T-cell (primary cell): ENCODE results near the gene RPL19. TPM values are rescaled to one million over a fixed set of nuclear protein-coding genes. Genes with fewer than 3 reads are reported as not detected.
A peak's percentile ranks its signal among the peaks of the same experiment; 100 is the strongest.

Source experiments
- ATAC-seq, 4 experiments: fragments of 200-7000 bp in 3 of 4; fragments of 150-1000 bp in 1 of 4; cut with Tn5 transposase; replicated peaks in 1 of 4; 1 replicate in 3 of 4; 2 replicates in 1 of 4; pipeline ENCODE4 v1.10.0; 2021; ENCODE audit warnings: moderate library complexity in 3 of 4, mild to moderate bottlenecking in 2 of 4, moderate number of reproducible peaks in 1 of 4
- CTCF ChIA-PET, 2 donors: fragments of 300-600 bp; sonication (Branson Sonifier 250); formaldehyde crosslinking; loops; one replicate each; lab custom pipeline; 2022; ENCODE audit warnings: antibody characterized with exemption in 2 of 2; lab: Charles Lee
- POLR2A ChIA-PET, 2 donors: fragments of 300-600 bp; sonication (Branson Sonifier 250); formaldehyde crosslinking; loops; one replicate each; lab custom pipeline; 2022; ENCODE audit warnings: antibody characterized with exemption in 2 of 2; lab: Charles Lee
- DNase-seq, 35 experiments: peaks; one replicate each; pipeline versions ENCODE4 v3.0.0 to v3.0.0-alpha.2; 2013 to 2023
- H3K27ac ChIP-seq: one replicate; pipeline ENCODE4 v1.5.1; 2013; ENCODE audit warnings: low read length
- H3K27me3 ChIP-seq, 2 experiments: replicated peaks in 1 of 2; 1 replicate in 1 of 2; 2 replicates in 1 of 2; pipeline versions ENCODE4 v1.6.1 to v1.7.0; 2013; ENCODE audit warnings: low read length in 1 of 2, mixed read lengths in 1 of 2; ENCODE audit not compliant: control insufficient read depth in 2 of 2, insufficient read depth in 2 of 2; ENCODE audit errors: extremely low read depth in 1 of 2
- H3K36me3 ChIP-seq, 2 donors: 1 replicate in 1 of 2; 2 replicates in 1 of 2; pipeline versions ENCODE4 v1.6.1 to v1.7.0; 2013; ENCODE audit warnings: low read length in 1 of 2; ENCODE audit not compliant: control insufficient read depth in 2 of 2, insufficient read depth in 1 of 2; ENCODE audit errors: extremely low read depth in 1 of 2
- H3K4me1 ChIP-seq, 2 experiments: 1 replicate in 1 of 2; 2 replicates in 1 of 2; pipeline versions ENCODE4 v1.6.1 to v1.7.0; 2013; ENCODE audit warnings: low read length in 2 of 2, mixed read lengths in 1 of 2; ENCODE audit not compliant: insufficient read depth in 2 of 2, control insufficient read depth in 1 of 2; ENCODE audit errors: extremely low read depth in 1 of 2
- H3K4me3 ChIP-seq, 2 donors: 1 replicate in 1 of 2; 2 replicates in 1 of 2; pipeline versions ENCODE4 v1.5.1 to v1.7.0; 2013; ENCODE audit warnings: mild to moderate bottlenecking in 2 of 2, low read length in 1 of 2, moderate library complexity in 1 of 2; ENCODE audit not compliant: control insufficient read depth in 1 of 2; ENCODE audit errors: extremely low read depth in 1 of 2
- H3K9me3 ChIP-seq: 2 replicates; pipeline ENCODE4 v1.7.0; 2013
- H3K27ac Mint-ChIP-seq, 2 donors: one replicate each; pipeline ENCODE4 v1.8.0; 2020 to 2021; ENCODE audit warnings: mild to moderate bottlenecking in 2 of 2, mixed read lengths in 2 of 2
- H3K27me3 Mint-ChIP-seq, 2 donors: one replicate each; pipeline ENCODE4 v1.8.0; 2021 to 2022; ENCODE audit warnings: mixed read lengths in 2 of 2
- H3K36me3 Mint-ChIP-seq: one replicate; pipeline ENCODE4 v1.8.0; 2021; ENCODE audit warnings: mixed read lengths
- H3K4me1 Mint-ChIP-seq, 3 donors: one replicate each; pipeline ENCODE4 v1.8.0; 2020 to 2022; ENCODE audit warnings: mixed read lengths in 3 of 3, mild to moderate bottlenecking in 1 of 3
- H3K4me3 Mint-ChIP-seq, 3 donors: one replicate each; pipeline ENCODE4 v1.8.0; 2020 to 2022; ENCODE audit warnings: mild to moderate bottlenecking in 3 of 3, mixed read lengths in 3 of 3, moderate library complexity in 3 of 3
- H3K9me3 Mint-ChIP-seq, 3 donors: one replicate each; pipeline ENCODE4 v1.8.0; 2020 to 2022; ENCODE audit warnings: mixed read lengths in 3 of 3
- WGBS: methylation state at CpG from one replicate; pipeline ENCODE4 v1.1.5; 2013; ENCODE audit warnings: missing lambda C conversion rate; ENCODE audit not compliant: insufficient coverage; 5-methylcytosine and 5-hydroxymethylcytosine counted together
- total RNA-seq, 35 experiments: library from RNA in 6 of 35; stranded (reverse) in 6 of 35; fragments of 120-200 nt in 1 of 35; gene quantifications; one replicate each; pipeline versions ENCODE4 v1.2.1 to v1.2.4 and lab custom pipeline; 2013 to 2026

The RPL19 gene
- total RNA-seq, 5 donors from 2014 or later (not counting 1 experiment from before 2014, with no cell fraction given): 2,988 to 3,293 (median 3,174) TPM

DNA sequence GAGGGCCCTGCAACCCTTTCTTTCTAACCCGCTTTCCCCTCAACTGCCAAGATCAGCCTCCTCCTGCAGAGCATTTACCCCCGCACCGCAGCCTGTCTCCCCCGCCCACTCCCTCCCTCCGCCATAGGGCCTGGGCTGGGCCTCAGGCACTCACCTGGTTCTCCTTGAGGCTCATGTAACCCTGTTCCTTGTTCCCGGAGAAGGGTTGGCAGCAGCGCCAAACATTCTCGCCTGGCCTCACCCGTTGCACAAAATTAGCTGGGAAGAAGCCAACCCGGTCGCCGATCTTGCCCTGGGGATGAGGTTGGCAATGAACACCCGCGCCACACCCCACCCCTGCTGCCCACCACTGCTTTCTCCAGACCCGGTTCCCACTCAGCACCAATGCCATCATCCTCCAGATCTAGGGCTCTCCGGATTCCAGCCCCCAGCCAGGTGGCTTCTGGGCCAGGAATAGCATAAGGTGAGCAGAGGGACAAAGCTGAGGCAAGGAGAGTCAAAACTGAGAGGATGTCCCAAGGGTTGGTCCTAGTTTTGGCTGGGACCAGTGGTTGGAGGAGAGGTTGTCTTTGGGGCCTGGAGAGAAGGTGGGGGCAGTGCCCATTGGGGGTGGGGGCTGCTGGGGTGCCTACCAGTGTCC lies 12.9 kb downstream of the RPL19 start:
- peaks cover 11 to 28% of the 10 kb centered on the region in 2 experiments for H3K4me1 ChIP-seq
- no peak overlapping the region for H3K4me3 Mint-ChIP-seq
- H3K27me3 ChIP-seq: peaks cover 0 to 56% of the 10 kb centered on the region in 2 experiments
- no peak overlapping the region for H3K4me3 ChIP-seq
- ChIA-PET POLR2A (interaction anchor here in 1 of 2 donors (0.5 kb wide), 1 partner anchor 7 kb away, joined by 5 read pairs; no protein-coding TSS in a partner anchor), CTCF (no interaction called here)
- WGBS: 85% methylated on average over 13 of the region's 16 CpGs
- H3K36me3 Mint-ChIP-seq: no peaks in the 10 kb centered on the region
- H3K27ac ChIP-seq: no peak overlapping the region
- H3K27ac Mint-ChIP-seq: no peak overlapping the region
- peaks cover 19 to 22% (median 22%) of the 10 kb centered on the region in 3 donors for H3K4me1 Mint-ChIP-seq
- peaks cover 17 to 34% of the 10 kb centered on the region in 2 donors for H3K27me3 Mint-ChIP-seq
- ATAC-seq (no peak), DNase-seq (no peak)
- no peaks in the 10 kb centered on the region for H3K9me3 ChIP-seq
- H3K9me3 Mint-ChIP-seq: no peaks in the 10 kb centered on the region
- no peaks in the 10 kb centered on the region for H3K36me3 ChIP-seq

DNA sequence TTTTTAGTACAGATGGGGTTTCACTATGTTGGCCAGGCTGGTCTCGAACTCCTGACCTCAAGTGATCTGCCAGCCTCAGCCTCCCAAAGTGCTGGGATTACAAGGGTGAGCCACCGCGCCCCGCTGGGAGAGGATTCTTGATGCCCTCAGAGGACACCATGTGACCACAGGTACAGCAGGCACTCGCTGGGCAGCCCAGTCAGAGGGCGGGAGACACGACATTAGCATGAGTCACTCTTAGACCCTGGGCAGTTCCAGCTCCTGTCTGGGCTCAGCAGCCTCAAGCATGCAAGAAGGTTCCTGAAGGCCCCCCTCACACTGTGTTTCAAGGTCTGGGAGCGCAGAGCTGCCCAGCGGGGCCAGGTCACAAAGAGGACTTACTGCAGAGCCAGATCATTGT lies 13.8 kb downstream of the RPL19 start:
- CTCF ChIA-PET: no interaction called here
- Mint-ChIP-seq H3K27ac (no peak overlapping the region), H3K9me3 (no peaks in the 10 kb centered on the region)

DNA sequence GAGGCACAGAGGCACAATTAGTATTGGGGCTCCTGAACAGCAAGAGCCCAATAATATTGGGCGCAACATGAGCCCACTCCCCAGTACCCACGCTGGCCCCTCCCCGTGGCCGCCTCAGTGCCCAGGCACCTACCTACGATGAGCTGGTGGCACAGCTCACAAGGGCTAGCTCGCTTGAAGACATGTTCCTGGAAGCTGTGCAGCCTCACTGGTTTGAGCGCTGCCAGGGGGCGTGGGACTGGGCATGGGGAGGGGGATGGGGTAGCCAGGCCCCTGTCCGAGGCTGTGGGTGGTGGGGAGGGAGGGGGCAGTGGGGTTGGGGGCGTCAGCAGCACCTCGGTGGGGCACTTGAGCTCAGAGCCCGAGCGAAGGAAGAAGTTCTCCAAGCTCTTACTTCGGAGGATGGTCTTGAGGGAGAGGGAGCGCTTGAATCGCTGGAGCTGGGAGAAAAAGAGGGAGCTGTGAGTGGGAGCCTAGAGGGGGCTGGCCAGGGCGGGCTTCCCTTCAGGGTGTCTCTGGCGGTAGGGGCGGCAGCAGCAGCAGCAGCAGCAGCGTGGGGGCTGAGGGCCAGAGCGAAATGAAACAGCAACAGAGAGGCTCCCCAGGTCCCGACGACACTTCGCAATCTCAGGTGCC lies 17.8 kb downstream of the RPL19 start:
- Mint-ChIP-seq H3K36me3 (no peaks in the 10 kb centered on the region), H3K27me3 (peaks cover 20 to 42% of the 10 kb centered on the region in 2 donors), H3K4me1 (peaks cover 0 to 6% (median 4%) of the 10 kb centered on the region in 3 donors), H3K4me3 (no peak overlapping the region), H3K27ac (no peak overlapping the region), H3K9me3 (no peaks in the 10 kb centered on the region)
- H3K27me3 ChIP-seq: peaks cover 2 to 49% of the 10 kb centered on the region in 2 experiments
- ChIA-PET CTCF (interaction anchor here in 1 of 2 donors (0.6 to 0.9 kb wide), 2 partner anchors 12 to 16 kb away, joined by 3 read pairs; no protein-coding TSS in a partner anchor), POLR2A (no interaction called here)
- ATAC-seq (no peak), DNase-seq (no peak)
- no peaks in the 10 kb centered on the region for H3K36me3 ChIP-seq
- no peak overlapping the region for H3K4me3 ChIP-seq
- H3K27ac ChIP-seq: no peak overlapping the region
- no peaks in the 10 kb centered on the region for H3K9me3 ChIP-seq
- H3K4me1 ChIP-seq: peaks cover 0 to 4% of the 10 kb centered on the region in 2 experiments
- 21% methylated on average over 19 of the region's 24 CpGs for WGBS

More for the DNA sequence above, 13.8 kb downstream of the RPL19 start:
- Histone ChIP-seq H3K27ac (no peak overlapping the region), H3K36me3 (no peaks in the 10 kb centered on the region), H3K4me3 (no peak overlapping the region), H3K27me3 (peaks cover 2 to 59% of the 10 kb centered on the region in 2 experiments), H3K4me1 (peaks cover 8 to 22% of the 10 kb centered on the region in 2 experiments), H3K9me3 (no peaks in the 10 kb centered on the region)
- H3K36me3 Mint-ChIP-seq: no peaks in the 10 kb centered on the region
- peaks cover 10 to 16% (median 13%) of the 10 kb centered on the region in 3 donors for H3K4me1 Mint-ChIP-seq
- DNase-seq: no peak
- H3K27me3 Mint-ChIP-seq: peaks cover 17 to 36% of the 10 kb centered on the region in 2 donors
- no peak for ATAC-seq
- H3K4me3 Mint-ChIP-seq: no peak overlapping the region
- POLR2A ChIA-PET: no interaction called here
- 84% methylated on average over 9 of the region's 9 CpGs for WGBS

DNA sequence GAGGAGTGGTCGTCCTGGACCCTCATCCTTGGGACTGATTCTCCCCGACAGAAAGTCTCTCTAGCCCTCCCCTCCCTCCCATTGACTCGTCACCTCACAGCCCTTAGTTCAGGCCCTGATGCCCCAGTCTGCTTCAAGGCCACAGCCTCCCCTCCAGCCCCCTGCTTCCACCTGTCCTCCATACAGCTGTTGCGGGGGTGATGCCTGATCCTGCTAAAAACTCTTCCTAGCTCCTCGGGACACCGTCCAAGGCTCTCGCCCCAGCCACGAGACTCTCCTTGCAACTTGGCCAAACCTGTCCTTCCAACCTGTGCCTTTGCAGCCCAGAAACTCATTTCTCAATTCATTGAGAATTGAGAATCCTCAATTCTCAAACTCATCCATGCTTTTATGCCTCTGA lies 18.8 kb downstream of the RPL19 start:
- no peak overlapping the region for H3K4me3 Mint-ChIP-seq
- peak overlapping the region in 1 of 2 donors; percentile 58 for H3K27ac Mint-ChIP-seq
- ATAC-seq: no peak
- peaks cover 25 to 46% of the 10 kb centered on the region in 2 donors for H3K27me3 Mint-ChIP-seq
- WGBS: 73% methylated on average over 6 of the region's 8 CpGs
- peaks cover 2 to 9% (median 6%) of the 10 kb centered on the region in 3 donors for H3K4me1 Mint-ChIP-seq
- no peaks in the 10 kb centered on the region for H3K9me3 ChIP-seq
- peaks cover 2 to 51% of the 10 kb centered on the region in 2 experiments for H3K27me3 ChIP-seq
- ChIA-PET CTCF (interaction anchor here in 1 of 2 donors (0.6 kb wide), 1 partner anchor 37 kb away, joined by 3 read pairs; no protein-coding TSS in a partner anchor), POLR2A (no interaction called here)
- H3K36me3 Mint-ChIP-seq: no peaks in the 10 kb centered on the region
- no peak overlapping the region for H3K4me3 ChIP-seq
- peaks cover 0 to 4% of the 10 kb centered on the region in 2 experiments for H3K4me1 ChIP-seq
- no peak for DNase-seq
- H3K36me3 ChIP-seq: no peaks in the 10 kb centered on the region
- H3K27ac ChIP-seq: no peak overlapping the region
- H3K9me3 Mint-ChIP-seq: no peaks in the 10 kb centered on the region

DNA sequence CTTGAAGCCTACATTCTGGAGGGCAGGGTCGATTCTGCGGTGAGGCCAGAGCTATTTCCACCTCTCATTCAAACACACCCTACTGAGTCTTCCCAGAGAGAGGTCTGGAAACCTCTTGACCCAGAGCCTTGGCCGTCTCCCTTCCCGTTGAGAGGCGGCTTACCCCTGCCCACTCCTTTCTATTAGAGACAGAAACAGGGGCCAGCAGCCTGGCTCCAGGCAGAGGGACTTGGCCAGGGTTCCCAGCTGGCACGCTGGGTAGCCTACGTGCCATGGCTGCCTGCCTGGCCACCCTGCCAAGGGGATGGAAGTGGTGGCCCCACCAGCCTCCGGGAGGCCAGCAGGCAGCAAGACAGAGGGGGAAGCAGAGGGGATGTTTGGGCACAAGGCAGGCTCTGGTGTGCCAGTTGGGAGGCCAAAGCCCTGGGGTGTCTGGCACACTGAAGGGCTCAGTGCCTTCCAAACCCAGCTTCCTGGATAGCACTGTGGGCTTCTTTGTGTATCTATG lies 19.6 kb downstream of the RPL19 start:
- DNase-seq (no peak), ATAC-seq (no peak)
- ChIA-PET CTCF (no interaction called here), POLR2A (no interaction called here)
- no peak overlapping the region for H3K4me3 ChIP-seq
- Mint-ChIP-seq H3K4me1 (peaks cover 5 to 11% (median 10%) of the 10 kb centered on the region in 3 donors), H3K27me3 (peaks cover 28 to 47% of the 10 kb centered on the region in 2 donors), H3K36me3 (no peaks in the 10 kb centered on the region), H3K4me3 (no peak overlapping the region), H3K27ac (no peak overlapping the region), H3K9me3 (no peaks in the 10 kb centered on the region)
- no peaks in the 10 kb centered on the region for H3K9me3 ChIP-seq
- H3K27ac ChIP-seq: no peak overlapping the region
- 57% methylated on average over 4 of the region's 8 CpGs for WGBS
- H3K36me3 ChIP-seq: no peaks in the 10 kb centered on the region
- H3K27me3 ChIP-seq: peaks cover 2 to 51% of the 10 kb centered on the region in 2 experiments
- H3K4me1 ChIP-seq: peaks cover 0 to 5% of the 10 kb centered on the region in 2 experiments

DNA sequence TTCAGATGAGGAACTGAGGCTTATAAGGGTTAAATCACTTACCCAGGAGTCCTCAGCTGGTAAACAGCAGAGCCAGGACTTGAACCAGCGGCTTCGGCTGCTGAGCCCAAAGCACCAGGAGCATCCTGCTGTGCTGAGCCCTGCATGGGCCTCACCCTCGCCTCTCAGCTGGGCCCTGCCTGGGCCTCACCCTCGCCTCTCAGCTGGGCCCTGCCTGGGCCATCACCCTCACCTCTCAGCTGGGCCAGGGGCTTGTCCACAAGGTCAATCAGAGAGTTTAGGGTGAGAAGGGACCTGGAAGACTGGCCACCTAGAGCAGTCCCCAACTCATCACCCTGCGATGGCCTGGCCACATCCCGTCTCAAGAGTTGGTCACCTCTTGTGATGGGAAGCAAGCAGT lies 21.5 kb downstream of the RPL19 start:
- DNase-seq: no peak
- H3K4me3 Mint-ChIP-seq: no peak overlapping the region
- H3K27me3 ChIP-seq: peaks cover 7 to 60% of the 10 kb centered on the region in 2 experiments
- H3K4me3 ChIP-seq: no peak overlapping the region
- H3K36me3 Mint-ChIP-seq: peaks cover 3% of the 10 kb centered on the region
- H3K4me1 ChIP-seq: peaks cover 6 to 22% of the 10 kb centered on the region in 2 experiments
- no peaks in the 10 kb centered on the region for H3K36me3 ChIP-seq
- peaks cover 10 to 18% (median 16%) of the 10 kb centered on the region in 3 donors for H3K4me1 Mint-ChIP-seq
- no peak for ATAC-seq
- H3K9me3 Mint-ChIP-seq: no peaks in the 10 kb centered on the region
- no peak overlapping the region for H3K27ac Mint-ChIP-seq
- H3K9me3 ChIP-seq: no peaks in the 10 kb centered on the region
- POLR2A ChIA-PET: no interaction called here
- H3K27ac ChIP-seq: no peak overlapping the region
- CTCF ChIA-PET: interaction anchor here in 1 of 2 donors (0.7 kb wide), 1 partner anchor 243 kb away, joined by 3 read pairs; no protein-coding TSS in a partner anchor
- peaks cover 24 to 43% of the 10 kb centered on the region in 2 donors for H3K27me3 Mint-ChIP-seq
- 100% methylated on average over 3 of the region's 6 CpGs for WGBS
